CD4-positive, alpha-beta T cell treated with Interleukin-4 for 4 hours (primary cell): Measurements from ENCODE around the gene TTLL1.
"Not testable (repeated sequence)": the region's sequence is repeated elsewhere in the genome, so short reads cannot be mapped to it uniquely, and the experiment has no call there.

Experiments used
- DNase-seq: peaks from one replicate; pipeline ENCODE4 v3.0.0-alpha.2; 2020

The TTLL1 gene

DNA sequence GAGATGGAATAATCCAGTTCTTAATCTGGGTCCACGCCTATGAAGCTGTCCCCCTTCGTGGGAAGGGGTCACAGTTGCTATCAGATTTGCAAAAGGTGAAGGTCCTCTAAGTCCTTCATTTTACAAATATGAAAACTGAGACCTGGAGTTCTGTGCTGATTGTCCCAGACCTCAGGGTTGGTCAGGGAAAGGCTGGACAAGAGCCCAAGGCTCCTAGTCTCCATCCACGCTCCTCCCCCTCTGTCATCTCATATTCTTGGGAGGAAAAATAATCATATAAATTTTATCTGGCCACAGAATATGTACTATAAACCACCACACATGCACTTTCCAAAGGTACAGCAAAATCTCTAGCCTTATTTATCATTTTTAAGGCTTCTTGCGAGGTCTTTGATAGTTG, 79.7 kb downstream of the TTLL1 start:
- no peak for DNase-seq

DNA sequence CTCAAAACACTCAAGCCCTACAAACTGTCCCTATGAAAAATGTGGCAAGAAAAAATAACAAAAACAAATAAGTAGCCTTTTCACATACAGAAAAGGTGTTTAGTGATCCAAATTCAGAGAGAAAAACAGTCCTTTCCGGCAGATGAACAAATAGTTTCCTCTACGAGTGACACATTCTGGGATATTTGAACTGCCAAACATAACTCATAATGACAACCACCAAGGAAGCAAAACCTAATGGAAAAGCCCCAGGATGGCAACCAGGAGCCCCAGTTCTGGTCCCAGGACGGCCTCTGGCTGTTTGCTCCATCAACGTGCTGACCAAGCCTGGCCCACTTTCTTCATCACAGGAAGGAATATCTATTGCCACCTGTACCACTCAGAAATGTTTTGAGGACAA, 80.3 kb downstream of the TTLL1 start:
- DNase-seq: no peak

DNA sequence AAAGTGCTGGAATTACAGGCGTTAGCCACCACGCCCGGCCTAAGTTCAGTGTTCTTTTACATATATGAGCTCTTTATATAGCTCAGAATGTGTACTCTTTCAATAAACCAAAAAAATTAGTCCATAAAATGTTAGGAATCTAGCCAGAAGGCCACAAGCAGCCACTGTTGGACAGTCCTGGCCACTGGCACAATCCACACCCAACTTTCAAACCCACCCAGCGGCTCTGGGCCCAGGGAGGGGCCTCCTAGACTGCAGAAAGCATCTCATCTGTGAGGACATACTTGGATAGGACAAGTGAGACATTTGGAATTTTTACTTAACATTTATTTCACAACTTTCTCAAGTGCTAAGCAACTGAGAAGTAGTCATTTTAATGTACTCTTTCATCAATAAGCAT, 80.7 kb downstream of the TTLL1 start:
- no peak for DNase-seq

DNA sequence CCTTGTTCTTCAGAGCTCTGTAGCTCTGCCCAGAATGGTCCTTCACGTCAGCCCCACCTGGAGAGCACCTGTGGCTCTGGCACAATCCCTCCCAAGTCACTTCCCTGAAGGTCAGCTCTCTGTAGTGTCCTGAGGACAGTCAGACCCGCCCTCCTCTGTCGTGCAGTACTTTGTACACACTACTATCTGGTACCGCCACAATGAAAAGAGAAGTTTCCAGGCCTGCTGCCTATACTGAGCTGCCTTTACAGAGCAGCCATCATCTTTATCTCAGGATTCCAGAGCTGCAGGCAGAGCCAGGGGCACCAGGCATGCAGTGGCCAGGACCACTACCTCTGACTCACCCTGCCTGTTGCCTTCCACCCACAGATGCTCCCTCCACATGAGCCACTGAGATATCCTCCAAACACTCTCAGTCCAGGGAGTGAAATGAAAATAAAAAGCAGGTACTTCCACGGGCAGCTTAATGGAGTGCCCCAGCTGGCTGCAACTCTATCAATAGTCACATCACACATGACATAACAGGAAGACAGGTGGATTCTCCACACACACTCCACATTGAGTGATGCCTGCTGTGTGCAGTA, 81.6 kb downstream of the TTLL1 start:
- DNase-seq: no peak

DNA sequence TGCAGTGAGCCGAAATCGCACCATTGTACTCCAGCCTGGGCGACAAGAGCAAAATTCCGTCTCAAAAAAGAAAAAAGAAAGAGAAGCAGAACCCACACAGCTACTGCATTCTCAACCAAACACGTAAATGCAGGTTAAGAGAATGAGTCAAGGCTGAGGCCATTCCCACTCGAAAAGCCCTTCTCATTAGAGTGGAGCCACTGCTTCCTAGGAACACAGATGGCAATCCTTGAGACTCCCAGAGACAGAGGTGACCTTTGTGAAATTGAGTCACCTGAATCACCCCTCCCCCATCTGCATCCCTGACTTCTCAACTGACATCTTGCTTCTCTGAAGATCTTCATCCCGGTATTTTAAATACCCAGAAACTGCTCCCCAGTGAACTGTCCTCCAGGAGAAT, 82.4 kb downstream of the TTLL1 start:
- DNase-seq: no peak

DNA sequence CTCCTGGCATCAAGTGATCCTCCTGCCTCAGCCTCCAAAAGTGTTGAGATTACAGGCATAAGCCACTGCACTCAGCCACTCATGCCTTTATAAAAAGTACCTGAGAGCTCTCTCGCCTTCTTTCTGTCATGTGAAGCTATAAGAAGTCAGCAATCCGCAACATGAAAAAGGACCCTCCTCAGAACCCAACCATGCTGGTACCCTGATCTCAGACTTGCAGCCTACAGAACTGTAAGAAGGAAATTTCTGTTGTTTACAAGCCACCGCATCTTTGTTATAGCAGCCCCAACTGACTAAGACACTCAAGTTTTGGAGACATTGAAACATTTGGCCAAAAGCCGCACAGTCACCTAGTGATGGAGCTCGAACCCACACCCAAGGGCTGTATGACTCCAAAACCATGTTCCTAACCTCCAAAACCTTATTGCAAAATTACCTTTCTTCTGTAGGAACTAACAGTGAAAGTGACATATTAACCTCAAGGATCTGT, 83.1 kb downstream of the TTLL1 start:
- no peak for DNase-seq

DNA sequence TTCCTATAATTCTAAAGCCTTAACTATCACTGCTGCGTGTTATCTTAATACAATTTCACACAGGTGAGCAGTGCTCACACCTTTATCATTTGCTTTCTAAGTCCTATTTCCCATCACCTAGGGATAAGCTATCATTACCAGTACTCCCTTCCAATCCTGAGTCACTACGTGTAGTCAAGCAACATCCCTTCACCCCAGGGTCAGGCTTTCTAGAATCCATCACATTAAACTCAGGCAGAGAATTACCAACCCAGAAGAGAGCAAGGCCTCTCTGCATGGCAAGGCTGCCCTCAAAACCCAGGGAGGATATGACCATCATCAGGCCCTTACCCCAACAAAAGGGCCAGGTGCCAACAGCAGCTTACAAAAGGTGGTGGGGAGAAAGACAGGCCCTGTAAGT, 84.1 kb downstream of the TTLL1 start:
- DNase-seq: no peak

DNA sequence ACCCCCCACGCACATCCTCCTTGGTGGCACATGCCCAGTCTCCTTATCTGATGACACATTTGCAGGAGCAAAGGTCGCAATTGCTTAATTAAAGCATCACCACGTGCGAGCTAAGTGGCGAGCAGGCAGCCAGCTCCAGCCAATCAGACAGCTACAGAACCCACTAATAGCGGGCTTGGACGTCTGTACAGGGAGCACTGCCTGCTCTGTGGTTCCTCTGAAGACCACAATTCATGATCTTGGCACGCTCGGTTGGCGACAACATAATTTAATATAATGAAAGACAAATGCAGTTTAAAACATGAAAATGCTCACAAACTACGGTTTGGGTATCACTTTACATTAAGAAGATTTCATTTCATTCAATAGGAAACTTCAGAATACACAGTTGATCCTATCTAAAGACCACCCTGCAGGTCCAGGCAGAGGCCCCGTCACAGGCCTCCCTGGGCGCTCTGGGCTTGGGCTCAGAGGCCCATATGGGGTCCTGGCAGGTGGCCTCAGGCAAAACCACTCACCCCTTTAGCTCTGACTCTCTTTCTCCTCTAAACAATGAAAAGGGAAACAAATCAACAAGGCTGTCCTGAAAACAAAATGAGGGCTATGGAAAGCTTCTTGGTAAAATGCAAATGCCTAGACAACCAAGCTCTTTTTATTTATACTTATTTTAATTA, 84.7 kb downstream of the TTLL1 start:
- DNase-seq: no peak

DNA sequence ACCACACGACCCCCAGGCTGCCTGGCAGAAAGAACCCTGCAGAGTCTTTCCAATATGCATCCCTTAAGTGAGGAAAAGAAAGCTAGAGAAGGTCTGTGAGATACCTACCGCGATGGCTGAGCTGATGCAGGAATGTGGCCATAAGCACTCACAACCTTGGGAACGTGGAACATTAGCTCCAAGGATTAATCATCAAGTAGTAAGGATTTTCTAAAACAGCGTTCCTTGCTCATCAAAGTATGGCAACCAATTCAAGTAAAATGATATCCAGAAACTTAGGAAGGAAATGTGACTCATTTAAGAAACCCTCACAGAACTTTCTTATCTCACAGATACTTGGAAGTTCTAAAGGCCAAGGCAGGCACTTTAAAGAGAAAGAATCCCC, 87.0 kb downstream of the TTLL1 start:
- no peak for DNase-seq

DNA sequence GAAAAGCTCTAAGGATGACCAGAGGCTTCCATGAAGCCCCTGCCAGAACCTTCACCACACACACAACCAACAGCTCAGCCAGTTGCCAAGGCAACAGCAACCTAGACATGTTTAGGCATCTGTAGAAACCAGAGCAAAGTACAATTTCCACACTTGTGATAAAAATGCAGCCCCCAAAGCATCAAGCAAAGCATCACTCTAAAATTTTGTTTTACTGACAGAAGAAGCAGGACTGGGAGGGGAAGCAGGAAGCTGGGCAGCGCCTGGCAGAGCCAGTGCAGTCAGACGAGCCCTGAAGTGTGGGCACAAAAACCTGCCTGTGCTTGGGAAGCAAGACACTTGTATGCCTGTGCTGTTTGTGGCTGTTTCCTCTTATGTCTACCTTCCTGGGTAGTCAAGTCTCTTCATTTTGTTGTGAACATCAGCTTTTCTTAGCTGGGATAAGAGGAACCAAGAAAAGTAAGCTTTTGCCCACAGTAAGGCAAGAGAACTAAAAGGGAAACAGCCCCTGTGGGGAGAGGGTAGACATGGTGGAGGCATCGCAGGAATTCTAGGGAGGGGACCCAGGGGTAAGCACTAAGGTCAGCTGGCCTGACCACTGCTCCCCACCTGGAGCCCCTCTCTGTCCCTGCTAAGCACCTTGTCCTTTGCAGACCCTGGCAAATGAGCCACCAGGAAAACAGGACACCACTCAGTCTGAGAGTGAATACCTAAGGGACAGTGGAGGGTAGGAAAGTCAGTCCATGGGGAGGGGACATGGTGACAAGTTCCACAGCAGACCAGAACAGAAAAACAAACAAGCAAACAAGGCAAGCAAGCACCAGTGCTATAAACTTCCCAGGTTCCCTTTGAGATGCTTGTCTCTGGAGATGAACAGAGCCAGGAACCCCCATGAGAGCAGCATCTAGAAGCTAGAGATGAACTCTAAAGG, 87.7 kb downstream of the TTLL1 start:
- no peak for DNase-seq

DNA sequence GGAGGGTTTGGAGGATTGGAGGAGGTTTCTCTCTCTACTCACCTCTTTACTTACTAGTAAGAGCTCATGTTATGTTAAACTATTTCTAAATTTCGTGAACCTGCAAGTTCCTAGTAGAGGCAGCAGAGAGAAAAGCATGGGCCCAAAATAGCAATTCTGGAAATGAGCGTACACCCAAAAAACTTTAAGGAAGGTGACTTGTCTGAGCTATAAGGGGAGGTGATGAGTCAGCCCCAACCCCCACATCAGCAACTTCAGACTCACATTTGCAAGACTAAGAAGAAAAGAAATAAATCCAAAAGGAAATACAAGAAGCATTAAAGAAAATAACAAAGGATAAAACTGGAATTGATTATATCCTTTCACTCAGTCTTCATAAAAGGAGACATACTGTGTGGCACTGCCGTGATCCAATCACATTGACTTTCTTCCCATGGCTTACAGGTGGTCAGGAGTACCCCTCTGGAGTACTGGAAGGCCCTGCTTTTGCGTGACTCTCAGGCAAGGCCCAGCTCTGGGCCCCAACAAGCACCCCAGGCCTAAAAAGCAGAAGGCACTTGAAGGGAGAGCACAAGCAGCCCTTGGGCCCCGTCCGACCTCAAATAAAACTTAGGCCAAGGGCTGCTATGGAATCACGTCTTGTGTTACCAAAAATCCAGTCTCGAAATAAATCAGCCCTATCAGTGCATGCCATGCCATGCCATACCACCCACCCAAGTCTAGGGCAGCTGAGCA, 88.6 kb downstream of the TTLL1 start:
- DNase-seq: no peak

DNA sequence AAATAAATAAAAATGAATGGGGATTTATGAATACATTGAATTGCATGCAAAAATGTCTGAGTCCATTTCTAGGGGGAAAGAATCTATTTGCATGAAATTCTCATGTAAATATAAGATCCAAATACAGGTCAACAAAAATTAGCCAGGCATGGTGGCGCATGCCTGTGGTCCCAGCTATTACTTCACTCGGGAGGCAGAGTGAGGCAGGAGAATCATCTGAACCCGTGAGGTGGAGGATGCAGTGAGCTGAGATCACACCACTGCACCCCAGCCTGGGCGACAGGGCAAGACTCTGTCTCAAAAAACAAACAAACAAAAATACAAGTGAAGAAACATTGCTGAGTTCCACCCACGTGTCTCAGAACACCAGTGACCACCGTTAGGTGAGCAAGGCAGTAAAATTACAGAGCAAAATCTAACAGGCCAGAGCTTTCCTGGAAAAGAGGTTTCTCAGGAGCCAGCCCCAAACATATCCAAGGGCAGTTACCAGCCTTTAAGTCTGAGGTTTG, 91.6 kb downstream of the TTLL1 start:
- DNase-seq: no peak

DNA sequence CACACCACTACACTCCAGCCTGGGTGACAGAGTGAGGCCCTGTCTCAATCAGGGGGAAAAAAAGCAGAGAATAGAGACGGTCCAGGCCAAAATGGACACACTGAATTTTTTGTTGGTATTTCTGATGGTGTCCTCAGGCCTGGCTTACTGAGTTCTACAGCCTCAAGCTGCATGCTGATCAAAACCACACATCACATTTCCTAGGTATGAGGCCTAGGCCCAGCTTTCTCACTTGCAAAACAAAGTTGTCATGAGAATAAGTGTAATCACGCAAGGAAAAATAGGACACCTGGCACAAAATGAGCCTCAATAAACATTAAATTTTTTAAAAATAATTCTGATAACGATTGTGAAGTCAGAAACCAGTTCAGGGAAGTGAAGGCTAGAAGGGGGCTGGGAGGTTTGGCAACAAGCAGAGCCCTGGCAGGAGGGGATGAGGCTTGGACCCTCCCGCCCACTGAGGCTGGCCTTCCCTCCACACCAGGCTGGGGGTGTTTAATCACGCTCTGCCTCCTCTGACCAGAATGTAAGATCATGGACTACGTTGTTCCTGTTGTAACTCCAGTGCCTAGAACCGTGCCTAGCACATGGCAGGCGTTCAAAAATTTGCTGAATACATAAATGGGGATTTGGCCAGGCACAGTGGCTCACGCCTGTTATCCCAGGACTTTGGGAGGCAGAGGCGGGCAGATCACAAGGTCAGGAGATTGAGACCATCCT, 92.4 kb downstream of the TTLL1 start:
- DNase-seq: no peak

DNA sequence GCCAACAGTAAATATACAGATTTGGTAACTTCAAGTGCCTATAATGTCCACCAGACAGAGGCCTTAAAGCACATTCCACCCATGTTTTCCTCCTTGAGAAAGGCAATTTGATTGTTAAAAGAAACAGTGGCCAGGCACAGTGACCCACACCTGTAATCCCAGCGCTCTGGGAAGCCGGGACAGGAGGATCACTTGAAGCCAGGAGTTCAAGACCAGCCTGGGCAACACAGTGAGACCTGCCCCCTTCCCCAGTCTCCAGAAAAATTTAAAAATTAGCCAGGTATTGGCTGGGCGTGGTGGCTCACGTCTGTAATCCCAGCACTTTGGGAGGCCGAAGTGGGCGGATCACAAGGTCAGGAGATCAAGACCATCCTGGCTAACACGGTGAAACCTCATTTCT, 93.5 kb downstream of the TTLL1 start:
- not testable (repeated sequence) for DNase-seq

DNA sequence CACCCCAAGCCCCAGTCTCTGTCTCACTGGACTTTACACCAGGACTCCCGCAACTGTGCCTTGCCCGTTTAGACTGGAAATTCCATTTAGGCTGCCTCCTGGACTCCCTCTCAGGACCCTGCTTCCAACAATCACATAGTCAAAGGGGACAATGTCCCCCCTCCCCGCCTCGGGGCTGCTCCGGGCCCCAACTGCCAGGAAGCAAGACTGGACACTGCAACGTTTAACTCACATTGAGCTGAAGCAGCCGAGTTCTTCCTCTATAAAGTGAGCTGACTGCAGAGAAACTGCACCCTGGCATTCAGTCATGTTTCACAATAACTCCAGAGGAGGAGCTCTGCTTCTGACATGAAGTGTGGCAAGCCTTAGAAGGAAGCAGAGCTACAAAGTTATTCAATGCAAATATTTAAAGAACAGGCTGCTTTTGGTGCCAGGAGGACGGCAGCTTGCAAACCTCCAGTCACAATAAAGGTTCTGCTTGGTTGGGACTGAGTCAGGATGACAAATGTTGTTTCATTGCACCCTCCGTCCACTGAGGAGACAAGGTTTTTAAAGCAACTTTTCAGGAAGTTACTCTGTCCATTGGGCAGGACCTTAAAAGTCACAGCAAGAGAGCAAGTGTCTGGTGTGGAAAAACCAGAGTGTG, 94.2 kb downstream of the TTLL1 start:
- no peak for DNase-seq

DNA sequence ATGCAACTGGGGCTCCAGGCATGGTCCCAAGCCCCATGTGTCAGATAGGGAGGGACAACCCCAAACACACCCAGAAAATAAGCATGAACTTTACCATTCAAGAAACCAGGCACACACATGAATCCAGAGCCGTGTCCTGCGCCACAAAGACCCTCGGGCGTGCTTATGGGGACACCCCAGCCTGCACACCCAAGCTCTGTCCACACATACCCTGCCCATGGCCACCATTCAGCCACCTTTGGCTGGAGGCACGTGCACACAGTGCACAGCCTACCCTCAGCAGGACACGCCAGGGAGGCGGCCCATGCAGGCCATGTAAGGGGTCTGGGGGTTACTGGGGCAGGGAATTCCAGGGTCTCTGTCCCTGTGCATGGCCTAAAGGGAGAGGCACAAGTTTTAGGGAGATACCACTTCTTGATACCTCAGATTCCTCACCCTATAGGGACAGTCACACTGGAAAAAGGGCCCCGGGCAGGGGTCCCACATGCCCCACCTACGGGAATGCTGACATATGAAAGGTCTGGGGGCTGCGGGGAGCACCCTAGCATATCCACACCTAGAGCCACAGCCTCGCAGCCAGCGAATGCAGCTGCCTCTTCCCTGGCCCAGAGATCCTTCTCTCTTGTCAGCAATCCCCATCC, 94.8 kb downstream of the TTLL1 start:
- no peak for DNase-seq

DNA sequence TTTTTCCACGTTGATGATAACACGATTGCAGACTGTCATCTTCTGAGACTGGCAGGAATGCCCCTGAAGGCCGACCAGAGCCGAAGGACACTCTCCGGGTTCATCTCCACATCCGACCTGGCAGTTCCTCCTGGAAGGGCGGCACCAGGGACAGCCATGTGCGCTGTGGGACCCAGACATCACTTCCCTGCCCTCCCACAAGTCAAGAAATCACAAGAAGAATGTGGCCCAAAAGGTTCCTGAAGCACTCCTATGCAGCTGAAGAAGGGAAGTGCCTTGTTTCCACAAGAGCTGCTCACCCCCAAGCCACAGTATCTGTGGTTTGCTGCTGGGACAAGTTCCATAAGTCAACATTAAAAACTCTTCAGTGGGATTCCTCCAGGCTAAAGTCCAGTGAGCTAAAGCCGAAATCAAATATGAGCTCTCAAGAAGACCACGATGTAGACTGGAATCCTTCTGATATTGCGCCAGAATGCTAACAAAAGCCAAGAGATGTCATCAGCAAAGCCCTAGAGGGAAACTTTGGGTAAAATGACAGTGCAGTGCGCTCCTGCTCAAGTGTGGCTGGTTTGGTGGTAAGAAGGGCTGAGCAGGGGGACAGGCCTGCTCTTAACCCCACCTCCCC, 95.4 kb downstream of the TTLL1 start:
- DNase-seq: no peak

DNA sequence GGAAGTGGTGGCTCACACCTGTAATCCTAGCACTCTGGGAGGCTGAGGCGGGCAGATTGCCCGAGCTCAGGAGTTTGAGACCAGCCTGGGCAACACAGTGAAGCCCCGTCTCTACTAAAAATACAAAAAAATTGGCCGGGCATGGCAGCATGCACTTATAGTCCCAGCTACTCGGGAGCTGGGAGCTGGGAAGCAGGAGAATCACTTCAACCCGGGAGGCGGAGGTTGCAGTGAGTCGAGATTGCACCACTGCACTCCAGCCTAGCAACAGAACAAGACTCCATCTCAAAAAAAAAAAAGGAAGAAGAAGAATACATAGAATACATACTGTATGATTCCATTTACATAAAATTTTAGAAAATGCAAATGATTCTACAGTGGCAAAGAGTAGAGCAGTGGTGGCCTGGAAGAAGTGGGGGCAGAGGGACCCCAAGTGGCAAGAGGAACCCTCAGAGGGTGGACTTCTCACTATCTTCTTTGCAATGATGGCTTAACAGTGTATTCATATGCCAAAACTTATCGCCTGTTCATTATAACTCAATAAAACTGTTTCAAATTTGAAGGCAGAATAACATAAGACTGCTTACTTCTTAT, 96.2 kb downstream of the TTLL1 start:
- no peak for DNase-seq

DNA sequence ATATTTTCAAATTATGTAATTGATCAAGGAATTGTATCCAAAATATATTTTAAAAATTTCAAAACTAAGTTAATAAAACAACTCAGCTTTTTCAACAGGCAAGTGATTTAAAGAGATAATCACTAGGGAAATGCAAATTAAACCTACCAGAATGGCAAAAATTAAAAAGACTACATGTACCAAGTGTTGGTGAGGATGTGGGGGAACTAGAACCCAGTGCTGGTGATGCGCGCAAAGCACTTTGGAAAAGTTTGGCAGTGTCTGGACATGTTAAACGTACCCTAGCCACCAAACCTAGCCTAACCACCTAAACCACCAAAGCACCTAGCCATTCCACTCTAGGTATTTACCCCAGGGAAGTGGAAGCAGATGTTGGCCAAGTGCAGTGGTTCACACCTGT, 97.1 kb downstream of the TTLL1 start:
- DNase-seq: no peak

DNA sequence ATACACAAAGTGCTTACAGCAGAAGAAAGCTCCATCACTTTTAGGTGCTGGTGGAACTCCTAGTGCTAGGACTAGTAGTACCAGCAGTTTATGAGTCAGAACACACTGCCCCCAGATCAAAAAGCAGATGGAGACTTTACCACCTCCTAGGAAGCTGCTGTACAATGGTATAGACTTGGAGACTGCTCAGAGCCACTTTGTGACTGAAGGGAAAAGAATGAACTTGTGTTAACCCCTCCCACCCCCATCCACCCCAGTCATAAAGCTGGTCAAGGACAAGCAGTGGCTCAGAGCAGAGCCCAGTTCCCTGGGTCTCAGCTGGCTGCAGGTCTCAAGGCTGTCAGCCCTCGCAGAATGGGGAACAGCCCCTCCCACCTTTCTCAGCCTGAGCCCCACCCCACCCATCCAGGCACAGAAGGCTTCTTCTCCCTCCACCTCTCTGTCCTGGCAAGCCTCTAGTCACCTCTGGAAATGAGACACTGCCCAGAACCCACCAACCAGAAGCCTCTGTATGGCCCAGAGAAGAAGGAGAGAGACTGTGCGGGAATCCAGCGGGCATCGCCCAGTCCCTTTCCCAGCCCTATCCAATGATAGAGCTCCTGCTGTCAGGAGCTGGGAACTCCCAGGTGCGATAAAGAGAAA, 98.1 kb downstream of the TTLL1 start:
- DNase-seq: no peak
